GM21515 (cell line): ENCODE results near the gene DSG3.

ENCODE experiments used
- ATAC-seq: cut with Tn5 transposase; IDR thresholded peaks from one replicate; pipeline ENCODE4 v1.9.1; 2021; ENCODE audit not compliant: unreplicated experiment

The DSG3 gene

GRCh38 chr18:31429623-31430022 is 17.9 kb upstream of the DSG3 start:
- no peak for ATAC-seq

GRCh38 chr18:31430072-31430471 is 17.5 kb upstream of the DSG3 start:
- ATAC-seq: no peak

GRCh38 chr18:31430554-31430953 is 17.0 kb upstream of the DSG3 start:
- ATAC-seq: no peak

GRCh38 chr18:31432316-31432715 is 15.2 kb upstream of the DSG3 start:
- ATAC-seq: no peak

GRCh38 chr18:31436825-31437224 is 10.7 kb upstream of the DSG3 start:
- ATAC-seq: no peak

GRCh38 chr18:31438402-31438801 is 9.1 kb upstream of the DSG3 start:
- ATAC-seq: no peak

- ATAC-seq: no peak
These were observed 7.7 kb upstream of the DSG3 start for GRCh38 chr18:31439807-31440325.

GRCh38 chr18:31440787-31441186 is 6.8 kb upstream of the DSG3 start:
- ATAC-seq: no peak

GRCh38 chr18:31441493-31441892 is 6.0 kb upstream of the DSG3 start:
- no peak for ATAC-seq

- ATAC-seq: no peak
These were observed 3.4 kb upstream of the DSG3 start for GRCh38 chr18:31444142-31444541.

GRCh38 chr18:31445908-31446307 is 1.6 kb upstream of the DSG3 start:
- ATAC-seq: no peak

GRCh38 chr18:31446854-31447253 is 687 bp upstream of the DSG3 start:
- no peak for ATAC-seq

- no peak for ATAC-seq
These were observed 2.9 kb downstream of the DSG3 start for GRCh38 chr18:31450409-31450808.

- no peak for ATAC-seq
These were observed 4.1 kb downstream of the DSG3 start for GRCh38 chr18:31451625-31452024.

GRCh38 chr18:31454066-31454708 is 6.6 kb downstream of the DSG3 start:
- ATAC-seq: no peak

- no peak for ATAC-seq
These were observed 22.1 kb downstream of the DSG3 start for GRCh38 chr18:31469629-31470028.

- ATAC-seq: no peak
These were observed 31.1 kb downstream of the DSG3 start for GRCh38 chr18:31478688-31479087.

GRCh38 chr18:31482051-31482450 is 34.5 kb downstream of the DSG3 start:
- no peak for ATAC-seq

- ATAC-seq: no peak
These were observed 35.9 kb downstream of the DSG3 start for GRCh38 chr18:31483396-31483795.

- no peak for ATAC-seq
These were observed 36.9 kb downstream of the DSG3 start for GRCh38 chr18:31484461-31484860.

- ATAC-seq: no peak
These were observed 38.6 kb downstream of the DSG3 start for GRCh38 chr18:31486165-31486564.

- ATAC-seq: no peak
These were observed 39.9 kb downstream of the DSG3 start for GRCh38 chr18:31487246-31488015.
